Measurements from ENCODE around the gene INA.

GRCh38 chr10:103316087-103316486 lies 39.1 kb downstream of the INA start:
- TF ChIP-seq CTCF (IDR thresholded peaks at IDR 0.05 in 2 of 3, conservative IDR thresholded peaks at IDR 0.05 in 1 of 3; ENCODE audit: borderline replicate concordance in 1 of 3, insufficient read depth in 1 of 3, low read depth in 2 of 3, low read length in 2 of 3) (no peak), POLR2A (IDR thresholded peaks at IDR 0.05; ENCODE audit: borderline replicate concordance, extremely low read depth, insufficient read depth, insufficient read length) (no peak), ATF3 (IDR thresholded peaks at IDR 0.05) (no peak), POLR2AphosphoS5 (IDR thresholded peaks at IDR 0.05; ENCODE audit: low read depth, low read length) (no peak), FOSL1 (IDR thresholded peaks at IDR 0.05; ENCODE audit: low read depth) (no peak), REST (IDR thresholded peaks at IDR 0.05; ENCODE audit: low read depth) (no peak), TCF7L2 (IDR thresholded peaks at IDR 0.05; ENCODE audit: borderline replicate concordance, extremely low read depth, insufficient read depth, insufficient read length) (no peak), YY1 (IDR thresholded peaks at IDR 0.05; ENCODE audit: extremely low read depth, insufficient replicate concordance, low read depth, low read length) (no peak), MAX (IDR thresholded peaks at IDR 0.05) (no peak), EZH2 (IDR thresholded peaks at IDR 0.05) (no peak), SP1 (IDR thresholded peaks at IDR 0.05; ENCODE audit: low read depth) (no peak), JUND (IDR thresholded peaks at IDR 0.05) (no peak), EGR1 (IDR thresholded peaks at IDR 0.05; ENCODE audit: low read depth) (no peak), SIN3A (IDR thresholded peaks at IDR 0.05; ENCODE audit: low read depth) (no peak)

Measured in HCT116 (cell line).